Breast epithelium (tissue), 4 donors: ENCODE data around the gene LARP6. TPM values are rescaled to one million over a fixed set of nuclear protein-coding genes. Genes with fewer than 3 reads are reported as not detected.

Experiments used
- DNase-seq, 2 donors: peaks; one replicate each; pipeline ENCODE4 v3.0.0-alpha.2; 2019; ENCODE audit warnings: low spot score in 2 of 2
- H3K27ac ChIP-seq, 2 donors: fragments of 200-600 bp; sonication (generic) in 1 of 2; one replicate each; pipeline ENCODE4 v1.5.1; 2016 to 2019; ENCODE audit warnings: mild to moderate bottlenecking in 1 of 2
- H3K27me3 ChIP-seq, 2 donors: fragments of 200-600 bp; sonication (generic) in 1 of 2; one replicate each; pipeline versions ENCODE4 v1.5.1 to v1.6.0; 2017 to 2019; ENCODE audit warnings: control low read depth in 1 of 2, mild to moderate bottlenecking in 1 of 2
- H3K36me3 ChIP-seq: fragments of 200-600 bp; one replicate; pipeline ENCODE4 v1.5.1; 2019
- H3K4me1 ChIP-seq, 2 donors: fragments of 200-600 bp; sonication (generic); one replicate each; pipeline ENCODE4 v1.5.1; 2016 to 2019; ENCODE audit warnings: control low read depth in 1 of 2
- H3K4me3 ChIP-seq, 3 donors: fragments of 200-600 bp; sonication (generic); 1 replicate in 2 of 3; 2 replicates in 1 of 3; pipeline ENCODE4 v1.5.1; 2016 to 2019; ENCODE audit warnings: mild to moderate bottlenecking in 3 of 3, moderate library complexity in 2 of 3
- H3K9me3 ChIP-seq, 2 donors: fragments of 200-600 bp; sonication (generic) in 1 of 2; one replicate each; pipeline ENCODE4 v1.5.1; 2016 to 2019; ENCODE audit warnings: control low read depth in 1 of 2
- POLR2A ChIP-seq: fragments of 450-650 bp; IDR thresholded peaks from one replicate; pipeline ENCODE4 v1.6.1; 2016; ENCODE audit warnings: antibody characterized with exemption, mild to moderate bottlenecking, moderate library complexity
- POLR2AphosphoS5 ChIP-seq, 3 donors: sonication (generic); formaldehyde crosslinking; IDR thresholded peaks; one replicate each; pipeline ENCODE4 v1.6.1; 2017; ENCODE audit warnings: antibody characterized with exemption in 3 of 3
- intact Hi-C: fragments of 100-400 bp; cut with DNase I; formaldehyde crosslinking; loops from one replicate; pipeline ENCODE4 v1.15.1; 2023; ENCODE audit warnings: low total_unique reads
- total RNA-seq, 3 donors: library from RNA; depleted of rRNA; stranded (reverse); fragments of >200 nt; gene quantifications; one replicate each; pipeline ENCODE4 v1.1.0, GENCODE V29; 2016
- TF ChIP-seq, protein P1 (sequence below), 3 donors: fragments of 450-650 bp; IDR thresholded peaks; one replicate each; pipeline ENCODE4 v1.5.1; 2016 to 2017; ENCODE audit warnings: antibody characterized with exemption in 3 of 3, mild to moderate bottlenecking in 3 of 3, moderate library complexity in 3 of 3

The LARP6 gene
- total RNA-seq: 10 to 100 TPM; 18.6 to 72.5 (median 40.0) TPM

DNA sequence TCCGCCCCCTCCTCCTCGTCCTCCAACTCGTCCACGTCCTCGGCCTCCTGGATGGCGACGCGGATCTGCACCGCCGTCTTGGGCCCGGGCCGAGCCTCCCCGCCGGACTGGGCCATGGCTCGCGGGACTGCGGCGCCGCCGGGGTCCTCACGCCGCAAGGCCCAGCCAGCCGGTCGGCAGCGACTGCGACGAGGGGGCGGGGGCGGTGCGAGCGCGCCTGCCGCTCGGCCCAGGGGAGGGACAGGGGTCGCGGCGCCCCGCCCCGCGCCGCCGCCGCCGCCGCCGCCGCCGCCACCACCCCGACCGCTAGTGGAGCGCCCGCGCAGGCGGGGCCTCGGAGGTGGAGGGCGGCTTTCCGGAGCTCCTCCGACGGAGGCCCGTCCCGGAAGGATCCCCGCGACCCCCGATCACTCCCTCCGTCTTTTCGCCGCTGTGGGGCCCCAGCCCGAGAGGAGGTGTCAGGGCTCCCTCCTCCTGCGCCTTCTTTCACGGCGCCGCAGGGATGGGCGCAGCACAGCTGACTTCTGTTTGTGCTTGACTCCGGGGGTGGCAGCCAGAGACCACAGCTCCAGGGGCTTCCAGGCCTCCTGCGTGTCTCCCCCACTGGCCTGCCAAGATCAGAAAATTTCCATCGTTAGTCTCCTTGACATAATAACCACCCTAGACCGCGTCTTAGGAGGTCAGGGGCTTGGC is at the start of gene LARP6:
Gene LARP6, minus strand, starts transcription at position 185 of the 693 bp plus-strand sequence. Its CDS starts 69 bp downstream, at position 116.
- peak; percentile 30 to 56 for DNase-seq
- Histone ChIP-seq H3K27ac (peak within 1 kb of the TSS; percentile 85 to 96), H3K36me3 (no peaks in the 10 kb centered on the region), H3K27me3 (no peaks in the 10 kb centered on the region), H3K4me1 (no peaks in the 10 kb centered on the region), H3K9me3 (no peaks in the 10 kb centered on the region), H3K4me3 (peak within 1 kb of the TSS; percentile 63 to 99 (median 70))
- TF ChIP-seq POLR2A: no peak
- no peak for TF ChIP-seq POLR2AphosphoS5 (IDR thresholded peaks at IDR 0.05)
- TF ChIP-seq, protein P1, sequence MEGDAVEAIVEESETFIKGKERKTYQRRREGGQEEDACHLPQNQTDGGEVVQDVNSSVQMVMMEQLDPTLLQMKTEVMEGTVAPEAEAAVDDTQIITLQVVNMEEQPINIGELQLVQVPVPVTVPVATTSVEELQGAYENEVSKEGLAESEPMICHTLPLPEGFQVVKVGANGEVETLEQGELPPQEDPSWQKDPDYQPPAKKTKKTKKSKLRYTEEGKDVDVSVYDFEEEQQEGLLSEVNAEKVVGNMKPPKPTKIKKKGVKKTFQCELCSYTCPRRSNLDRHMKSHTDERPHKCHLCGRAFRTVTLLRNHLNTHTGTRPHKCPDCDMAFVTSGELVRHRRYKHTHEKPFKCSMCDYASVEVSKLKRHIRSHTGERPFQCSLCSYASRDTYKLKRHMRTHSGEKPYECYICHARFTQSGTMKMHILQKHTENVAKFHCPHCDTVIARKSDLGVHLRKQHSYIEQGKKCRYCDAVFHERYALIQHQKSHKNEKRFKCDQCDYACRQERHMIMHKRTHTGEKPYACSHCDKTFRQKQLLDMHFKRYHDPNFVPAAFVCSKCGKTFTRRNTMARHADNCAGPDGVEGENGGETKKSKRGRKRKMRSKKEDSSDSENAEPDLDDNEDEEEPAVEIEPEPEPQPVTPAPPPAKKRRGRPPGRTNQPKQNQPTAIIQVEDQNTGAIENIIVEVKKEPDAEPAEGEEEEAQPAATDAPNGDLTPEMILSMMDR (IDR thresholded peaks at IDR 0.05): no peak
- intact Hi-C loops: no loop called here

GRCh38 chr15:70902107-70902506 is 48.1 kb upstream of the LARP6 start:
- H3K27ac ChIP-seq: no peak overlapping the region
- no peaks in the 10 kb centered on the region for H3K4me1 ChIP-seq
- H3K27me3 ChIP-seq: no peaks in the 10 kb centered on the region
- no peaks in the 10 kb centered on the region for H3K36me3 ChIP-seq
- TF ChIP-seq, protein P1 (IDR thresholded peaks at IDR 0.05): no peak
- TF ChIP-seq POLR2AphosphoS5 (IDR thresholded peaks at IDR 0.05) (no peak), POLR2A (no peak)
- DNase-seq: no peak
- intact Hi-C loops: no loop called here
- H3K4me3 ChIP-seq: no peak overlapping the region
- peaks cover 0 to 3% of the 10 kb centered on the region in 2 donors for H3K9me3 ChIP-seq

DNA sequence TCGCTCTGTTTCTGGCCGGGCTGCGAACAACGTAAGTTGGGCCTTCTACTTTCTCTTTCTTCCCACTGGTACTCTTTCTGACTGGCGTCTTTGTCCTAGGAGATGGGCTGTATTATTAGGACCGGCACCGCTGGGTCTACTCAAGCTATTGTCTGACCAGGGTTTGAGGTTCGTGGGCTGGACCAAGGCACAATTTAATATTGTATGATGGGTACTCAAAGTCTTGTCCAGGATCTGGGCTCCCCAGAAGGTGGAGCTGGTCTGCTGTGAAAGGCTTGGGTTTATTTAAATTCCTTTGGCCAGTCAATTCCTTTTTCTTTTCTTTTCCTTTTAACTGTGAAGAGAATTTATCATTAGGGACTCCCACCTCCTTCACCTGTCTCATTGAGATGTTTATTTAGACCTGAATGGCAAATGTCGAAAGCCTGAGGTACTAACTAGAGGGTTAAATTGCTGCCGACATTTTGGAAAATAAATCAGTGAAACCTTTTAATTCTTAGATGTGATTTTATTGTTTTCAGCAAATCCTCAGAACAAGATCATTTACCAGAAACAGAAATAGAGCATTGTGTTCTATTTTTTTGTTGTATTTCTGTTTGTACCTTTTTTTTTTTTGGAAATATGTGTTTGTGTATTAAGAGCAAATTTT is 39.1 kb upstream of the LARP6 start:
- Histone ChIP-seq H3K9me3 (no peaks in the 10 kb centered on the region), H3K27me3 (no peaks in the 10 kb centered on the region), H3K36me3 (no peaks in the 10 kb centered on the region), H3K4me3 (peak overlapping the region; percentile 66 to 79 (median 76)), H3K27ac (peak overlapping the region; percentile 66 to 85), H3K4me1 (no peaks in the 10 kb centered on the region)
- TF ChIP-seq POLR2A (no peak), POLR2AphosphoS5 (IDR thresholded peaks at IDR 0.05) (no peak)
- TF ChIP-seq, protein P1 (IDR thresholded peaks at IDR 0.05): peak in 1 of 3 donors; percentile 31
- intact Hi-C loops: loop anchor here (5.0 kb wide), 1 partner anchor 519 kb away; no protein-coding TSS in a partner anchor
- DNase-seq: no peak

- Histone ChIP-seq H3K9me3 (no peaks in the 10 kb centered on the region), H3K4me1 (no peaks in the 10 kb centered on the region), H3K36me3 (no peaks in the 10 kb centered on the region), H3K27ac (peak within 1 kb of the TSS; percentile 66 to 85), H3K27me3 (no peaks in the 10 kb centered on the region), H3K4me3 (peak within 1 kb of the TSS; percentile 66 to 79 (median 76))
- TF ChIP-seq POLR2AphosphoS5 (IDR thresholded peaks at IDR 0.05): peak; percentile 49 to 60 (median 50)
- TF ChIP-seq, protein P1 (IDR thresholded peaks at IDR 0.05): no peak
- TF ChIP-seq POLR2A: peak; percentile 24
- intact Hi-C loops: loop anchor here (5.0 kb wide), 1 partner anchor 520 kb away; no protein-coding TSS in a partner anchor
- DNase-seq: peak; percentile 79 to 82
Measured at GRCh38 chr15:70892002-70892911, 38.3 kb upstream of the LARP6 start, which contains the start of the genes LRRC49 and THAP10. Gene LRRC49, plus strand, starts transcription at chr15:70892826. Its CDS starts 69 bp downstream, at chr15:70892895. Gene THAP10, minus strand, starts transcription at chr15:70892433. Its CDS starts 161 bp downstream, at chr15:70892272.
